Right atrium auricular region (tissue), 2 donors: ENCODE results near the gene DGKH. TPM values are rescaled to one million over a fixed set of nuclear protein-coding genes. Genes with fewer than 3 reads are reported as not detected.

Source experiments
- DNase-seq: peaks from one replicate; pipeline ENCODE4 v3.0.0-alpha.2; 2019; ENCODE audit warnings: low spot score
- H3K27ac ChIP-seq, 2 donors: fragments of 200-600 bp; sonication (generic); 1 replicate in 1 of 2; 2 replicates in 1 of 2; pipeline ENCODE4 v1.5.1; 2016 to 2019
- H3K27me3 ChIP-seq, 2 donors: fragments of 200-600 bp; sonication (generic); one replicate each; pipeline versions ENCODE4 v1.5.1 to v1.6.0; 2017 to 2019
- H3K36me3 ChIP-seq: fragments of 200-600 bp; sonication (generic); one replicate; pipeline ENCODE4 v1.5.1; 2016
- H3K4me1 ChIP-seq, 2 donors: fragments of 200-600 bp; sonication (generic); one replicate each; pipeline versions ENCODE4 v1.5.1 to v1.6.0; 2017 to 2019
- H3K4me3 ChIP-seq, 2 donors: fragments of 200-600 bp; sonication (generic); 1 replicate in 1 of 2; 2 replicates in 1 of 2; pipeline ENCODE4 v1.5.1; 2017 to 2019; ENCODE audit warnings: mild to moderate bottlenecking in 1 of 2, moderate library complexity in 1 of 2
- H3K9me3 ChIP-seq, 2 donors: fragments of 200-600 bp; sonication (generic); one replicate each; pipeline ENCODE4 v1.5.1; 2019
- CTCF ChIP-seq, 2 donors: fragments of 200-600 bp; sonication (generic); IDR thresholded peaks; one replicate each; pipeline ENCODE4 v1.5.1; 2019; ENCODE audit warnings: antibody characterized with exemption in 2 of 2
- total RNA-seq, 2 donors: library from RNA; depleted of rRNA; stranded (reverse); fragments of >200 nt; gene quantifications; one replicate each; pipeline ENCODE4 v1.1.0, GENCODE V29; 2016

The DGKH gene
- total RNA-seq, 2 donors from 2014 or later: 4.1 to 6.6 TPM

GRCh38 chr13:42148538-42148937 lies 100.1 kb downstream of the DGKH start:
- DNase-seq: no peak
- Histone ChIP-seq H3K4me1 (no peaks in the 10 kb centered on the region), H3K36me3 (no peaks in the 10 kb centered on the region), H3K27ac (no peak overlapping the region), H3K27me3 (no peaks in the 10 kb centered on the region), H3K9me3 (no peaks in the 10 kb centered on the region), H3K4me3 (no peak overlapping the region)
- TF ChIP-seq CTCF (IDR thresholded peaks at IDR 0.05): no peak

GRCh38 chr13:42149136-42149535 lies 100.7 kb downstream of the DGKH start:
- no peak for TF ChIP-seq CTCF (IDR thresholded peaks at IDR 0.05)
- DNase-seq: no peak
- no peaks in the 10 kb centered on the region for H3K36me3 ChIP-seq
- H3K9me3 ChIP-seq: no peaks in the 10 kb centered on the region
- H3K27ac ChIP-seq: no peak overlapping the region
- H3K4me1 ChIP-seq: no peaks in the 10 kb centered on the region
- no peak overlapping the region for H3K4me3 ChIP-seq
- H3K27me3 ChIP-seq: no peaks in the 10 kb centered on the region

- H3K4me3 ChIP-seq: no peak overlapping the region
- no peak for DNase-seq
- no peak for TF ChIP-seq CTCF (IDR thresholded peaks at IDR 0.05)
- no peaks in the 10 kb centered on the region for H3K9me3 ChIP-seq
- no peak overlapping the region for H3K27ac ChIP-seq
- H3K36me3 ChIP-seq: no peaks in the 10 kb centered on the region
- H3K4me1 ChIP-seq: no peaks in the 10 kb centered on the region
- H3K27me3 ChIP-seq: no peaks in the 10 kb centered on the region
Measured at GRCh38 chr13:42151781-42152180, 103.3 kb downstream of the DGKH start.

GRCh38 chr13:42152495-42152894 lies 104.0 kb downstream of the DGKH start:
- Histone ChIP-seq H3K4me1 (no peaks in the 10 kb centered on the region), H3K36me3 (no peaks in the 10 kb centered on the region), H3K27ac (no peak overlapping the region), H3K4me3 (no peak overlapping the region), H3K27me3 (no peaks in the 10 kb centered on the region), H3K9me3 (no peaks in the 10 kb centered on the region)
- TF ChIP-seq CTCF (IDR thresholded peaks at IDR 0.05): no peak
- no peak for DNase-seq

- no peak overlapping the region for H3K27ac ChIP-seq
- no peaks in the 10 kb centered on the region for H3K36me3 ChIP-seq
- no peaks in the 10 kb centered on the region for H3K4me1 ChIP-seq
- no peaks in the 10 kb centered on the region for H3K27me3 ChIP-seq
- no peak for TF ChIP-seq CTCF (IDR thresholded peaks at IDR 0.05)
- no peak overlapping the region for H3K4me3 ChIP-seq
- DNase-seq: no peak
- H3K9me3 ChIP-seq: no peaks in the 10 kb centered on the region
Measured at GRCh38 chr13:42153199-42154113, 105.0 kb downstream of the DGKH start.
